Measurements from ENCODE around the gene TRIP11. TPM values are rescaled to one million over a fixed set of nuclear protein-coding genes. Genes with fewer than 3 reads are reported as not detected.

Gene TRIP11
- total RNA-seq, 4 donors from 2014 or later = 23.3 to 59.1 (median 36.9) TPM

DNA sequence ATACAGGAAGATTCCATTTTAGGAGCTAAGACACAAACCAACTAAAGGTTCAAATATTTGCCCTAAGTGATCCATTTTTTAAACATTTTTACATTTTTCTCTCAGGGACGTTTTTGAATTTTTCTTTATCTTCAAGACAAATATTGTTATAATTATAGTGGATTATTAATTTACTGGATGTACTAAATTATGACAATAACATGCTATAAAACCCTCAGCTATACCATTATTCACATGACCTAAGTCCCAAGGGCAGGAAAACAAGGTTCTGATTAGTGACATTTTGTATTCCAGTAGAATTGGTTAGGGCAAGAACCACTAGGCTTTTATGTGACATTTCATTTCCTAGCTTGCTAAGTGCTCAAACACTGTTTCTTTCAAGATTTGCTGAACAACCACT is 75.8 kb downstream of the TRIP11 start:
- Histone ChIP-seq H3K4me3 (no peak overlapping the region), H3K27me3 (no peaks in the 10 kb centered on the region), H3K9me3 (no peaks in the 10 kb centered on the region), H3K4me1 (no peaks in the 10 kb centered on the region), H3K27ac (no peak overlapping the region), H3K36me3 (peaks cover 14% of the 10 kb centered on the region)
- TF ChIP-seq EP300 (IDR thresholded peaks at IDR 0.05) (no peak), POLR2A (IDR thresholded peaks at IDR 0.05) (no peak), POLR2AphosphoS5 (IDR thresholded peaks at IDR 0.05) (no peak), CTCF (IDR thresholded peaks at IDR 0.05) (no peak)
- DNase-seq (ENCODE audit: low spot score in 2 of 2) = no peak
- 75% methylated on average over 1 of the region's 1 CpG for WGBS

- TF ChIP-seq POLR2A (IDR thresholded peaks at IDR 0.05) = no peak
- TF ChIP-seq CTCF (IDR thresholded peaks at IDR 0.05) = no peak
- no peak for TF ChIP-seq EP300 (IDR thresholded peaks at IDR 0.05)
- TF ChIP-seq POLR2AphosphoS5 (IDR thresholded peaks at IDR 0.05) = no peak
- Histone ChIP-seq H3K27me3 (no peaks in the 10 kb centered on the region), H3K4me1 (no peaks in the 10 kb centered on the region), H3K4me3 (no peak overlapping the region), H3K9me3 (no peaks in the 10 kb centered on the region), H3K27ac (no peak overlapping the region), H3K36me3 (peaks cover 9% of the 10 kb centered on the region)
- DNase-seq (ENCODE audit: low spot score in 2 of 2) = no peak
- 78% methylated on average over 6 of the region's 6 CpGs for WGBS
Observed at GRCh38 chr14:91963465-91963864, 76.4 kb downstream of the TRIP11 start.

DNA sequence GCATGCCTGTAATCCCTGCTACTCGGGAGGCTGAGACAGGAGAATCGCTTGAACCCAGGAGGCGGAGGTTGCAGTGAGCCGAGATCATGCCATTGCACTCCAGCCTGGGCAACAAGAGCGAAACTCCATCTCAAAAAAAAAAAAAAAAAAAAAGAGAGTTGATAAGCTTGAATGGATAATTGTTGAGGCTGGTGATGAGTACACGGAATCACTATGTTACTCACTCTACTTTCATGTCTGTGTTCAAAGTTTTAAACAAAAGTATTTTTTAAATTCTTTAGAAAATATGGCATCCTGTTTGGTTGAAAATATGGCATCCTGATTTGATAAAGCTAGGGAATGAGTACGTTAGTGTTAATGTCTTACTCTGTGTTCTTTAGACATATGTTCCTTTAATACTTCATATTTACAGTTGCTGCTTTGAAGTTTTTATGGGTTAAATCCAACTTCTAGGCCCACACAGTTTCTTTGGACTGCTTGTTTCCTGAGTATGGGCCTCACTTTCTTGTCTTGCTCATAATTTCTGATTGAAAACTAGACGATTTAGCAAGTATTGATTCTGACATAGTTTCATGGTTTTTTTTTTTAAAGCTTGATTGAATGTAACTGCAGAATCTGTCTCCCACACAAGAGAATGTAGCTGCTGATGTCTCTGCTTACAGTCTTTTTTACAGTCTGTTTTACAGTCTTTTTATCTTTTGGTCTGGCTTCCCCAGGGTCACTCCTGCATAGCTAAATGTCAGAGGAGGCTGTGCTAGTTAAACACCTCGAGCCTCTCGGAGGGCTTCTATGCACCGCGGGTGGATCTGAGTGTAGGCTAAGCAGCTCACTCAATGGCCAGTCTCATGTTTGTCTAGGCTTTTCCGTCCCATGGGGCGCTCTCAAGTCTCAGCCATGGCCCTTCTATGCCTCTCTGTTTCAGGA is 78.3 kb downstream of the TRIP11 start:
- Histone ChIP-seq H3K4me3 (no peak overlapping the region), H3K4me1 (no peaks in the 10 kb centered on the region), H3K36me3 (no peaks in the 10 kb centered on the region), H3K27ac (no peak overlapping the region), H3K9me3 (no peaks in the 10 kb centered on the region), H3K27me3 (no peaks in the 10 kb centered on the region)
- DNase-seq (ENCODE audit: low spot score in 2 of 2) = no peak
- 78% methylated on average over 14 of the region's 14 CpGs for WGBS
- TF ChIP-seq CTCF (IDR thresholded peaks at IDR 0.05) (no peak), POLR2A (IDR thresholded peaks at IDR 0.05) (no peak), POLR2AphosphoS5 (IDR thresholded peaks at IDR 0.05) (no peak), EP300 (IDR thresholded peaks at IDR 0.05) (no peak)

- Histone ChIP-seq H3K36me3 (no peaks in the 10 kb centered on the region), H3K27ac (no peak overlapping the region), H3K4me1 (no peaks in the 10 kb centered on the region), H3K27me3 (no peaks in the 10 kb centered on the region), H3K9me3 (no peaks in the 10 kb centered on the region), H3K4me3 (no peak overlapping the region)
- WGBS = 92% methylated on average over 9 of the region's 9 CpGs
- TF ChIP-seq CTCF (IDR thresholded peaks at IDR 0.05) (no peak), EP300 (IDR thresholded peaks at IDR 0.05) (no peak), POLR2AphosphoS5 (IDR thresholded peaks at IDR 0.05) (no peak), POLR2A (IDR thresholded peaks at IDR 0.05) (no peak)
- DNase-seq (ENCODE audit: low spot score in 2 of 2) = no peak
Observed at GRCh38 chr14:91957876-91958313, 82.0 kb downstream of the TRIP11 start.

- H3K4me1 ChIP-seq = no peaks in the 10 kb centered on the region
- no peaks in the 10 kb centered on the region for H3K9me3 ChIP-seq
- no peaks in the 10 kb centered on the region for H3K27me3 ChIP-seq
- no peak overlapping the region for H3K4me3 ChIP-seq
- no peak overlapping the region for H3K27ac ChIP-seq
- no peaks in the 10 kb centered on the region for H3K36me3 ChIP-seq
- WGBS = 77% methylated on average over 5 of the region's 5 CpGs
- no peak for DNase-seq (ENCODE audit: low spot score in 2 of 2)
- TF ChIP-seq POLR2AphosphoS5 (IDR thresholded peaks at IDR 0.05) = no peak
Observed at GRCh38 chr14:91956616-91957015, 83.2 kb downstream of the TRIP11 start.

Data from suprapubic skin (tissue), 4 donors.